ENCODE measurements around the gene CCDC110.

Gene CCDC110

GRCh38 chr4:185461565-185461964 lies 10.0 kb downstream of the CCDC110 start:
- Histone ChIP-seq H3K4me3 (ENCODE audit: low read length) (no peak overlapping the region), H3K9ac (ENCODE audit: low read length) (no peak overlapping the region), H3K9me2 (replicated peaks; ENCODE audit: insufficient read depth, low read length) (no peaks in the 10 kb centered on the region), H3F3A (ENCODE audit: insufficient read depth, low read length) (no peaks in the 10 kb centered on the region), H3K4me2 (ENCODE audit: low read depth, low read length) (no peak overlapping the region), H4K20me1 (ENCODE audit: insufficient read depth, low read length) (no peaks in the 10 kb centered on the region), H3K36me3 (replicated peaks; ENCODE audit: insufficient read depth, low read length) (no peaks in the 10 kb centered on the region), H3K9me3 (replicated peaks; ENCODE audit: insufficient read depth, low read length) (no peaks in the 10 kb centered on the region), H3K4me1 (ENCODE audit: low read length) (no peaks in the 10 kb centered on the region), H2AFZ (ENCODE audit: low read length) (no peak overlapping the region), H3K27ac (ENCODE audit: low read length) (no peak overlapping the region), H3K27me3 (replicated peaks; ENCODE audit: insufficient read depth, low read length) (no peaks in the 10 kb centered on the region), H3K79me2 (ENCODE audit: low read length) (no peaks in the 10 kb centered on the region)
- no peak for DNase-seq
- TF ChIP-seq EZH2phosphoT487 (IDR thresholded peaks at IDR 0.05; ENCODE audit: low read length) (no peak), EZH2 (optimal IDR thresholded peaks at IDR 0.05; ENCODE audit: low read depth, low read length) (no peak)
- TF ChIP-seq, protein P1, sequence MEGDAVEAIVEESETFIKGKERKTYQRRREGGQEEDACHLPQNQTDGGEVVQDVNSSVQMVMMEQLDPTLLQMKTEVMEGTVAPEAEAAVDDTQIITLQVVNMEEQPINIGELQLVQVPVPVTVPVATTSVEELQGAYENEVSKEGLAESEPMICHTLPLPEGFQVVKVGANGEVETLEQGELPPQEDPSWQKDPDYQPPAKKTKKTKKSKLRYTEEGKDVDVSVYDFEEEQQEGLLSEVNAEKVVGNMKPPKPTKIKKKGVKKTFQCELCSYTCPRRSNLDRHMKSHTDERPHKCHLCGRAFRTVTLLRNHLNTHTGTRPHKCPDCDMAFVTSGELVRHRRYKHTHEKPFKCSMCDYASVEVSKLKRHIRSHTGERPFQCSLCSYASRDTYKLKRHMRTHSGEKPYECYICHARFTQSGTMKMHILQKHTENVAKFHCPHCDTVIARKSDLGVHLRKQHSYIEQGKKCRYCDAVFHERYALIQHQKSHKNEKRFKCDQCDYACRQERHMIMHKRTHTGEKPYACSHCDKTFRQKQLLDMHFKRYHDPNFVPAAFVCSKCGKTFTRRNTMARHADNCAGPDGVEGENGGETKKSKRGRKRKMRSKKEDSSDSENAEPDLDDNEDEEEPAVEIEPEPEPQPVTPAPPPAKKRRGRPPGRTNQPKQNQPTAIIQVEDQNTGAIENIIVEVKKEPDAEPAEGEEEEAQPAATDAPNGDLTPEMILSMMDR (IDR thresholded peaks at IDR 0.05; ENCODE audit: low read length), result no peak

DNA sequence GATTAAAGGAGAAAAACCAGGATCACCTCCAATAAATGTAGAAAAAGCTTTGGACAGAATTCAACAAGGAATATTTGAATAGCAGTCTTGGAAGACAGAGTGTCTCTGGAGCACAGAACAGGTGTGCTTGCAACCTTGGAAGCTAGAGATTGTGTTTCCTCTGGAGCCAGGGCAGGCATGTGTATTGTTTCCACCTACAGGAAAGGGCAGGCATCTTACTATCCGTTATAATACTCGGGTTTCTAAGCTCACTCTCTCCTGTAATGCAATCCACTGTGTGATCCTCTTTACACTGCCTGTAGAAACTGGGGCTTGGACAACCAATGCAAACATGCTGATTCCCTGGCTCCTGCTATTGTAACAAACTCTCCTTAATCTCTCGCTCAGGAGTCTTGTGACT lies 14.4 kb downstream of the CCDC110 start:
- Histone ChIP-seq H3K9me2 (replicated peaks; ENCODE audit: insufficient read depth, low read length) (no peaks in the 10 kb centered on the region), H3K36me3 (replicated peaks; ENCODE audit: insufficient read depth, low read length) (no peaks in the 10 kb centered on the region), H3K27ac (ENCODE audit: low read length) (no peak overlapping the region), H4K20me1 (ENCODE audit: insufficient read depth, low read length) (no peaks in the 10 kb centered on the region), H3F3A (ENCODE audit: insufficient read depth, low read length) (no peaks in the 10 kb centered on the region), H3K4me3 (ENCODE audit: low read length) (no peak overlapping the region), H2AFZ (ENCODE audit: low read length) (no peak overlapping the region), H3K9ac (ENCODE audit: low read length) (no peak overlapping the region), H3K4me2 (ENCODE audit: low read depth, low read length) (no peak overlapping the region), H3K79me2 (ENCODE audit: low read length) (no peaks in the 10 kb centered on the region), H3K27me3 (replicated peaks; ENCODE audit: insufficient read depth, low read length) (no peaks in the 10 kb centered on the region), H3K4me1 (ENCODE audit: low read length) (0 out of 2 replicates have a peak, but pooled peaks cover 4% of the 10 kb centered on the region), H3K9me3 (replicated peaks; ENCODE audit: insufficient read depth, low read length) (no peaks in the 10 kb centered on the region)
- DNase-seq, result no peak
- TF ChIP-seq EZH2phosphoT487 (IDR thresholded peaks at IDR 0.05; ENCODE audit: low read length) (no peak), EZH2 (optimal IDR thresholded peaks at IDR 0.05; ENCODE audit: low read depth, low read length) (no peak)
- TF ChIP-seq, protein P1 (IDR thresholded peaks at IDR 0.05; ENCODE audit: low read length), result no peak

GRCh38 chr4:185456131-185456530 lies 15.4 kb downstream of the CCDC110 start:
- no peaks in the 10 kb centered on the region for H3K9me3 ChIP-seq (replicated peaks; ENCODE audit: insufficient read depth, low read length)
- no peak overlapping the region for H3K9ac ChIP-seq (ENCODE audit: low read length)
- no peaks in the 10 kb centered on the region for H3K9me2 ChIP-seq (replicated peaks; ENCODE audit: insufficient read depth, low read length)
- H3K4me1 ChIP-seq (ENCODE audit: low read length), result 0 out of 2 replicates have a peak, but pooled peaks cover 4% of the 10 kb centered on the region
- TF ChIP-seq EZH2phosphoT487 (IDR thresholded peaks at IDR 0.05; ENCODE audit: low read length), result no peak
- TF ChIP-seq, protein P1 (IDR thresholded peaks at IDR 0.05; ENCODE audit: low read length), result no peak
- no peak for TF ChIP-seq EZH2 (optimal IDR thresholded peaks at IDR 0.05; ENCODE audit: low read depth, low read length)
- no peak overlapping the region for H2AFZ ChIP-seq (ENCODE audit: low read length)
- H3K4me2 ChIP-seq (ENCODE audit: low read depth, low read length), result no peak overlapping the region
- no peaks in the 10 kb centered on the region for H3K27me3 ChIP-seq (replicated peaks; ENCODE audit: insufficient read depth, low read length)
- no peak for DNase-seq
- H4K20me1 ChIP-seq (ENCODE audit: insufficient read depth, low read length), result no peaks in the 10 kb centered on the region
- no peak overlapping the region for H3K4me3 ChIP-seq (ENCODE audit: low read length)
- H3K36me3 ChIP-seq (replicated peaks; ENCODE audit: insufficient read depth, low read length), result no peaks in the 10 kb centered on the region
- no peaks in the 10 kb centered on the region for H3K79me2 ChIP-seq (ENCODE audit: low read length)
- H3F3A ChIP-seq (ENCODE audit: insufficient read depth, low read length), result no peaks in the 10 kb centered on the region
- H3K27ac ChIP-seq (ENCODE audit: low read length), result no peak overlapping the region
